Activated CD4-positive, alpha-beta T cell treated with anti-CD3 and anti-CD28 coated beads, Interleukin-2, amount 10 ng/mL, durations not matched to agents 7 days and 5 days (primary cell): ENCODE data around the gene PRXL2C. TPM values are rescaled to one million over a fixed set of nuclear protein-coding genes. Genes with fewer than 3 reads are reported as not detected.
"Not testable (repeated sequence)": the region's sequence is repeated elsewhere in the genome, so short reads cannot be mapped to it uniquely, and the experiment has no call there.

ENCODE experiments used
- CTCF ChIA-PET: fragments of 350-600 bp; sonication (Branson Sonifier 250); formaldehyde crosslinking; loops from one replicate; lab custom pipeline; 2021; ENCODE audit warnings: antibody characterized with exemption; lab: Charles Lee
- POLR2A ChIA-PET: fragments of 350-600 bp; sonication (Branson Sonifier 250); formaldehyde crosslinking; loops from one replicate; lab custom pipeline; 2021; ENCODE audit warnings: antibody characterized with exemption; lab: Charles Lee
- DNase-seq: peaks from one replicate; pipeline ENCODE4 v3.0.0-alpha.2; 2020
- H3K27ac Mint-ChIP-seq: one replicate; pipeline ENCODE4 v1.8.0; 2021; ENCODE audit warnings: mild to moderate bottlenecking, moderate library complexity, mixed read lengths
- H3K27me3 Mint-ChIP-seq: one replicate; pipeline ENCODE4 v1.8.0; 2021; ENCODE audit warnings: mixed read lengths
- H3K36me3 Mint-ChIP-seq: one replicate; pipeline ENCODE4 v1.8.0; 2021; ENCODE audit warnings: low read depth, mixed read lengths
- H3K4me1 Mint-ChIP-seq: one replicate; pipeline ENCODE4 v1.8.0; 2021; ENCODE audit warnings: mixed read lengths
- H3K4me3 Mint-ChIP-seq: one replicate; pipeline ENCODE4 v1.8.0; 2021; ENCODE audit warnings: mild to moderate bottlenecking, moderate library complexity, mixed read lengths
- H3K9me3 Mint-ChIP-seq: one replicate; pipeline ENCODE4 v1.8.0; 2021; ENCODE audit warnings: mixed read lengths
- total RNA-seq, 2 experiments: library from RNA; stranded (reverse); gene quantifications; one replicate each; pipeline ENCODE4 v1.2.3, GENCODE V29; 2021

Gene PRXL2C
- total RNA-seq, 2 experiments from 2014 or later, result 5.0 to 5.6 TPM

- H3K4me1 Mint-ChIP-seq, H3K36me3 Mint-ChIP-seq, H3K27ac Mint-ChIP-seq, H3K4me3 Mint-ChIP-seq, H3K27me3 Mint-ChIP-seq, H3K9me3 Mint-ChIP-seq: not testable (repeated sequence)
- ChIA-PET POLR2A (interaction anchor here (0.6 kb wide), 1 partner anchor 407 kb away, joined by 3 read pairs; no protein-coding TSS in a partner anchor), CTCF (interaction anchor here (0.8 to 2.0 kb wide), 6 partner anchors 8 to 341 kb away, joined by 3 to 8 read pairs (median 3); no protein-coding TSS in a partner anchor)
- peak; percentile 39 for DNase-seq
Measured at GRCh38 chr9:96666653-96667362, 11.7 kb upstream of the PRXL2C start.

GRCh38 chr9:96665789-96666188 is 10.7 kb upstream of the PRXL2C start:
- H3K4me1 Mint-ChIP-seq, result peaks cover 6% of the 10 kb centered on the region
- DNase-seq, result no peak
- POLR2A ChIA-PET, result no interaction called here
- H3K36me3 Mint-ChIP-seq, result no peaks in the 10 kb centered on the region
- H3K4me3 Mint-ChIP-seq, result no peak overlapping the region
- peaks cover 2% of the 10 kb centered on the region for H3K27me3 Mint-ChIP-seq
- no peak overlapping the region for H3K27ac Mint-ChIP-seq
- CTCF ChIA-PET, result interaction anchor here (2.0 kb wide), 1 partner anchor 9 kb away, joined by 8 read pairs; no protein-coding TSS in a partner anchor
- H3K9me3 Mint-ChIP-seq, result no peaks in the 10 kb centered on the region

GRCh38 chr9:96663506-96664120 is 8.5 kb upstream of the PRXL2C start:
- Mint-ChIP-seq H3K27ac (no peak overlapping the region), H3K9me3 (no peaks in the 10 kb centered on the region), H3K4me1 (peaks cover 6% of the 10 kb centered on the region), H3K4me3 (no peak overlapping the region), H3K36me3 (no peaks in the 10 kb centered on the region), H3K27me3 (peaks cover 2% of the 10 kb centered on the region)
- no peak for DNase-seq
- ChIA-PET CTCF (no interaction called here), POLR2A (no interaction called here)

- CTCF ChIA-PET, result interaction anchor here (0.7 kb wide), 1 partner anchor 19 kb away, joined by 3 read pairs; no protein-coding TSS in a partner anchor
- no peaks in the 10 kb centered on the region for H3K9me3 Mint-ChIP-seq
- no peak overlapping the region for H3K4me3 Mint-ChIP-seq
- H3K27ac Mint-ChIP-seq, result no peak overlapping the region
- no peak for DNase-seq
- H3K4me1 Mint-ChIP-seq, result peaks cover 5% of the 10 kb centered on the region
- H3K27me3 Mint-ChIP-seq, result peaks cover 10% of the 10 kb centered on the region
- POLR2A ChIA-PET, result no interaction called here
- no peaks in the 10 kb centered on the region for H3K36me3 Mint-ChIP-seq
Measured at GRCh38 chr9:96661711-96662110, 6.6 kb upstream of the PRXL2C start.

GRCh38 chr9:96660692-96661248 is 5.7 kb upstream of the PRXL2C start:
- POLR2A ChIA-PET, result no interaction called here
- H3K36me3 Mint-ChIP-seq, result no peaks in the 10 kb centered on the region
- DNase-seq, result no peak

GRCh38 chr9:96654450-96655197 is 493 bp downstream of the PRXL2C start:
- Mint-ChIP-seq H3K9me3 (no peaks in the 10 kb centered on the region), H3K4me3 (peak overlapping the region; percentile 80), H3K27me3 (peaks cover 9% of the 10 kb centered on the region), H3K36me3 (peaks cover 2% of the 10 kb centered on the region), H3K4me1 (peaks cover 17% of the 10 kb centered on the region), H3K27ac (peak overlapping the region; percentile 83)
- ChIA-PET POLR2A (no interaction called here), CTCF (interaction anchor here (0.6 to 2.1 kb wide), 2 partner anchors 145 to 213 kb away, joined by 5 read pairs; no protein-coding TSS in a partner anchor)
- DNase-seq, result peak; percentile 68

More at GRCh38 chr9:96660692-96661248, 5.7 kb upstream of the PRXL2C start:
- no peaks in the 10 kb centered on the region for H3K9me3 Mint-ChIP-seq
- no peak overlapping the region for H3K27ac Mint-ChIP-seq
- H3K27me3 Mint-ChIP-seq, result peaks cover 10% of the 10 kb centered on the region
- H3K4me1 Mint-ChIP-seq, result peaks cover 5% of the 10 kb centered on the region
- CTCF ChIA-PET, result no interaction called here
- no peak overlapping the region for H3K4me3 Mint-ChIP-seq

- Mint-ChIP-seq H3K27ac (no peak overlapping the region), H3K9me3 (no peaks in the 10 kb centered on the region), H3K27me3 (no peaks in the 10 kb centered on the region), H3K4me1 (peaks cover 17% of the 10 kb centered on the region), H3K36me3 (peaks cover 2% of the 10 kb centered on the region), H3K4me3 (no peak overlapping the region)
- ChIA-PET CTCF (no interaction called here), POLR2A (no interaction called here)
- DNase-seq, result no peak
Measured at GRCh38 chr9:96651626-96652025, 3.5 kb downstream of the PRXL2C start.

- H3K9me3 Mint-ChIP-seq, result no peaks in the 10 kb centered on the region
- CTCF ChIA-PET, result interaction anchor here (1.4 to 1.7 kb wide), 2 partner anchors 18 to 208 kb away, joined by 4 to 5 read pairs; no protein-coding TSS in a partner anchor
- H3K27me3 Mint-ChIP-seq, result no peaks in the 10 kb centered on the region
- no peak overlapping the region for H3K4me3 Mint-ChIP-seq
- H3K4me1 Mint-ChIP-seq, result peaks cover 7% of the 10 kb centered on the region
- H3K36me3 Mint-ChIP-seq, result peaks cover 8% of the 10 kb centered on the region
- H3K27ac Mint-ChIP-seq, result no peak overlapping the region
- no peak for DNase-seq
- POLR2A ChIA-PET, result no interaction called here
Measured at GRCh38 chr9:96649620-96650324, 5.3 kb downstream of the PRXL2C start.

GRCh38 chr9:96646081-96646991 is 8.8 kb downstream of the PRXL2C start:
- POLR2A ChIA-PET, result no interaction called here
- Mint-ChIP-seq H3K4me1 (no peaks in the 10 kb centered on the region), H3K27ac (no peak overlapping the region), H3K9me3 (no peaks in the 10 kb centered on the region), H3K4me3 (no peak overlapping the region), H3K36me3 (peaks cover 11% of the 10 kb centered on the region), H3K27me3 (no peaks in the 10 kb centered on the region)
- no peak for DNase-seq
- CTCF ChIA-PET, result no interaction called here

GRCh38 chr9:96644137-96644536 is 11.0 kb downstream of the PRXL2C start:
- Mint-ChIP-seq H3K27ac (no peak overlapping the region), H3K9me3 (no peaks in the 10 kb centered on the region), H3K36me3 (peaks cover 9% of the 10 kb centered on the region), H3K4me3 (no peak overlapping the region), H3K4me1 (no peaks in the 10 kb centered on the region), H3K27me3 (no peaks in the 10 kb centered on the region)
- CTCF ChIA-PET, result interaction anchor here (0.6 kb wide), 1 partner anchor 57 kb away, joined by 5 read pairs; no protein-coding TSS in a partner anchor
- POLR2A ChIA-PET, result no interaction called here
- DNase-seq, result no peak

GRCh38 chr9:96641514-96641913 is 13.6 kb downstream of the PRXL2C start:
- no peak overlapping the region for H3K27ac Mint-ChIP-seq
- no peak overlapping the region for H3K4me3 Mint-ChIP-seq
- DNase-seq, result no peak
- H3K36me3 Mint-ChIP-seq, result peaks cover 9% of the 10 kb centered on the region
- ChIA-PET CTCF (no interaction called here), POLR2A (no interaction called here)
- no peaks in the 10 kb centered on the region for H3K4me1 Mint-ChIP-seq
- H3K9me3 Mint-ChIP-seq, result no peaks in the 10 kb centered on the region
- H3K27me3 Mint-ChIP-seq, result peaks cover 5% of the 10 kb centered on the region
